HG02938 (cell line): ENCODE data around the gene CRACR2A.

Experiments
- ATAC-seq: cut with Tn5 transposase; IDR thresholded peaks from one replicate; pipeline ENCODE4 v1.9.1; 2021; ENCODE audit warnings: mild to moderate bottlenecking, moderate library complexity; ENCODE audit not compliant: unreplicated experiment

CRACR2A gene

GRCh38 chr12:3651585-3652424, 101.1 kb downstream of the CRACR2A start:
- ATAC-seq = no peak

GRCh38 chr12:3647504-3647903, 105.4 kb downstream of the CRACR2A start:
- no peak for ATAC-seq

- no peak for ATAC-seq
Measured at GRCh38 chr12:3646561-3647241, 106.2 kb downstream of the CRACR2A start.

- ATAC-seq = no peak
Measured at GRCh38 chr12:3645091-3645490, 107.8 kb downstream of the CRACR2A start.

- no peak for ATAC-seq
Measured at GRCh38 chr12:3644104-3644503, 108.8 kb downstream of the CRACR2A start.

GRCh38 chr12:3641428-3642018, 111.4 kb downstream of the CRACR2A start:
- ATAC-seq = no peak

GRCh38 chr12:3636328-3636727, 116.6 kb downstream of the CRACR2A start:
- no peak for ATAC-seq

GRCh38 chr12:3634348-3634747, 118.6 kb downstream of the CRACR2A start:
- ATAC-seq = no peak

- no peak for ATAC-seq
Measured at GRCh38 chr12:3633396-3633795, 119.5 kb downstream of the CRACR2A start.

- no peak for ATAC-seq
Measured at GRCh38 chr12:3632754-3633153, 120.2 kb downstream of the CRACR2A start.

- no peak for ATAC-seq
Measured at GRCh38 chr12:3632256-3632655, 120.7 kb downstream of the CRACR2A start.

- ATAC-seq = no peak
Measured at GRCh38 chr12:3631759-3632158, 121.2 kb downstream of the CRACR2A start.

GRCh38 chr12:3631272-3631637, 121.7 kb downstream of the CRACR2A start:
- ATAC-seq = no peak

GRCh38 chr12:3630621-3631271, 122.2 kb downstream of the CRACR2A start:
- no peak for ATAC-seq

- no peak for ATAC-seq
Measured at GRCh38 chr12:3630111-3630510, 122.8 kb downstream of the CRACR2A start.

- ATAC-seq = no peak
Measured at GRCh38 chr12:3629057-3629830, 123.7 kb downstream of the CRACR2A start.

GRCh38 chr12:3628629-3629028, 124.3 kb downstream of the CRACR2A start:
- no peak for ATAC-seq

GRCh38 chr12:3627336-3627735, 125.6 kb downstream of the CRACR2A start:
- ATAC-seq = no peak

- no peak for ATAC-seq
Measured at GRCh38 chr12:3624273-3624672, 128.6 kb downstream of the CRACR2A start.

GRCh38 chr12:3622822-3623690, 129.9 kb downstream of the CRACR2A start:
- ATAC-seq = no peak
